BLaER1 (cell line): ENCODE data around the gene TNS1.

Source experiments
- H3K27ac ChIP-seq: shearing (Covaris generic); formaldehyde crosslinking; 2 replicates; pipeline ENCODE4 v1.8.1; 2022
- H3K27me3 ChIP-seq: shearing (Covaris generic); formaldehyde crosslinking; 2 replicates; pipeline ENCODE4 v1.8.1; 2022
- H3K36me3 ChIP-seq: shearing (Covaris generic); formaldehyde crosslinking; 2 replicates; pipeline ENCODE4 v1.8.1; 2022
- H3K4me1 ChIP-seq: shearing (Covaris generic); formaldehyde crosslinking; 2 replicates; pipeline ENCODE4 v1.8.1; 2022
- H3K4me2 ChIP-seq: shearing (Covaris generic); formaldehyde crosslinking; 2 replicates; pipeline ENCODE4 v1.8.1; 2022
- H3K4me3 ChIP-seq: shearing (Covaris generic); formaldehyde crosslinking; 2 replicates; pipeline ENCODE4 v1.8.1; 2022
- H3K9ac ChIP-seq: shearing (Covaris generic); formaldehyde crosslinking; 2 replicates; pipeline ENCODE4 v1.8.1; 2022
- H3K9me3 ChIP-seq: shearing (Covaris generic); formaldehyde crosslinking; 2 replicates; pipeline ENCODE4 v1.8.1; 2022
- H4K20me1 ChIP-seq: shearing (Covaris generic); formaldehyde crosslinking; 2 replicates; pipeline ENCODE4 v1.8.1; 2022
- Cebpa-rat ChIP-seq: shearing (Covaris generic); IDR thresholded peaks from 2 replicates; pipeline ENCODE4 v1.8.1; 2022

Gene TNS1

GRCh38 chr2:217955881-217956493 lies 46.8 kb downstream of the TNS1 start:
- no peak overlapping the region for H3K4me2 ChIP-seq
- no peaks in the 10 kb centered on the region for H3K27me3 ChIP-seq
- H3K9me3 ChIP-seq: no peaks in the 10 kb centered on the region
- peaks cover 85% of the 10 kb centered on the region for H3K36me3 ChIP-seq
- H3K4me3 ChIP-seq: no peak overlapping the region
- H4K20me1 ChIP-seq: peaks cover 84% of the 10 kb centered on the region
- H3K4me1 ChIP-seq: peaks cover 10% of the 10 kb centered on the region; the same call in 1 of the 2 replicates
- no peak overlapping the region for H3K27ac ChIP-seq
- no peak overlapping the region for H3K9ac ChIP-seq
- TF ChIP-seq Cebpa-rat: no peak

DNA sequence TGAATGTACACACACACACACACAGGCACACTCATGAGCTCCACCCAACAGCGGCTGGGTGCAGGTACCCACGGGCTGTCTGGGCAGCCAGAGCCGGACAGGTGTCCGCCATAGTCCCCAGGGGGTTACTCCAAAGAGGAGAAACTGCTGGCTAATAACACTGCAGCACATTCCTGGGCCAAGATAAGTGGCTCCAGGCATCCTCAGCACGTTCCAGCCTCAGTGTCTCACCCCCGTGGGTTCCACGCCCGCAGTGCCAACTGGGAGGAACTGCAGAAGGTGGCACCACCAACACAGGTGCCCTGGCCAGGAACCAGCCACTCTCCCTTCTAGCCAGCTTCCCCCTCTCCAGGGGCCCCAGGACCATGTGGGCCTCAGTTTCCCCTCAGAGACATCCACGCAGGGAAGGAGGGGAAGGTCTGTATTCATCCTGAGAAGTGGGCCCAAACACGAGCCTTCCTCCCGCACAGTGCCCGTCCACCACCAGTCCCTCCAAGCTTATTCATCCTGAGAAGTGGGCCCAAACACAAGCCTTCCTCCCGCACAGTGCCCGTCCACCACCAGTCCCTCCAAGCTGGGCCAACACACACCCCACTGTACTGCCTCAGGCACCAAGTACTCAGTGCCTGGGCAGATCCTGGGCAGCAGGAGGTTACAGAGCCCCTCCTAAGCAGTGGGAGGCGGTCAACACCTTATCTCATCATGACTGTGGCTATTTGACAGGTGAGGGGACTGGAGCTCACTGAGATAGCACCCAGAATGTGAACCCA lies 47.6 kb downstream of the TNS1 start:
- Histone ChIP-seq H3K36me3 (peaks cover 82% of the 10 kb centered on the region), H4K20me1 (peaks cover 84% of the 10 kb centered on the region), H3K27me3 (no peaks in the 10 kb centered on the region), H3K4me1 (peaks cover 10% of the 10 kb centered on the region; the same call in 1 of the 2 replicates), H3K4me3 (no peak overlapping the region), H3K27ac (no peak overlapping the region), H3K4me2 (no peak overlapping the region), H3K9ac (no peak overlapping the region), H3K9me3 (no peaks in the 10 kb centered on the region)
- TF ChIP-seq Cebpa-rat: no peak

DNA sequence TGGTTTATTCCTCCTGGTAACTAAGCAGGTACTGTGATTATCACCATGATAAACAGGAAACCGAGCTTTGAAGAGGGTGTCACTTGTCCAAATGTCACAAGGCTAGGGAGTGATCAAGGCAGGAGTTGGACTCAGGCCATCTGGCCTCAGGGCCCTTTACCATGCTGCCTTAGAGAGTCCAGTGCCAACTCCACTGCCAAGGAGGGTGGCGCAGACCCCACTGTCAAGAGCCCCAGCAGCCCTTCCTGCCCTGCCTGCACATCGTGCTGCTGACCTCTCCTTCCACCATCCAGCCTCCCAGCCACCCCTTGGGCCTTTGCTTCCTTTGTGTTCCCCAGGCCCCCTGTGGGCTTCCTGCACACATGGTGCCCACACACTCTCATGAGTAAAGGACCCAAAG lies 48.3 kb downstream of the TNS1 start:
- no peak for TF ChIP-seq Cebpa-rat
- Histone ChIP-seq H3K36me3 (peaks cover 79% of the 10 kb centered on the region), H3K4me1 (peaks cover 10% of the 10 kb centered on the region; the same call in 1 of the 2 replicates), H3K27me3 (no peaks in the 10 kb centered on the region), H3K9ac (no peak overlapping the region), H3K27ac (no peak overlapping the region), H3K4me3 (no peak overlapping the region), H3K9me3 (no peaks in the 10 kb centered on the region), H3K4me2 (no peak overlapping the region), H4K20me1 (peaks cover 88% of the 10 kb centered on the region)

- no peak overlapping the region for H3K27ac ChIP-seq
- no peaks in the 10 kb centered on the region for H3K27me3 ChIP-seq
- H3K4me2 ChIP-seq: no peak overlapping the region
- peaks cover 75% of the 10 kb centered on the region for H3K36me3 ChIP-seq
- peaks cover 91% of the 10 kb centered on the region for H4K20me1 ChIP-seq
- TF ChIP-seq Cebpa-rat: no peak
- no peak overlapping the region for H3K9ac ChIP-seq
- no peaks in the 10 kb centered on the region for H3K9me3 ChIP-seq
- peaks cover 11% of the 10 kb centered on the region; the same call in 1 of the 2 replicates for H3K4me1 ChIP-seq
- H3K4me3 ChIP-seq: no peak overlapping the region
Measured at GRCh38 chr2:217954051-217954450, 48.7 kb downstream of the TNS1 start.

GRCh38 chr2:217953531-217953932 lies 49.3 kb downstream of the TNS1 start:
- peaks cover 91% of the 10 kb centered on the region for H4K20me1 ChIP-seq
- H3K4me1 ChIP-seq: peaks cover 16% of the 10 kb centered on the region
- peaks cover 70% of the 10 kb centered on the region for H3K36me3 ChIP-seq
- TF ChIP-seq Cebpa-rat: no peak
- H3K27ac ChIP-seq: no peak overlapping the region
- no peak overlapping the region for H3K9ac ChIP-seq
- H3K4me2 ChIP-seq: no peak overlapping the region
- no peaks in the 10 kb centered on the region for H3K27me3 ChIP-seq
- no peak overlapping the region for H3K4me3 ChIP-seq
- H3K9me3 ChIP-seq: no peaks in the 10 kb centered on the region

DNA sequence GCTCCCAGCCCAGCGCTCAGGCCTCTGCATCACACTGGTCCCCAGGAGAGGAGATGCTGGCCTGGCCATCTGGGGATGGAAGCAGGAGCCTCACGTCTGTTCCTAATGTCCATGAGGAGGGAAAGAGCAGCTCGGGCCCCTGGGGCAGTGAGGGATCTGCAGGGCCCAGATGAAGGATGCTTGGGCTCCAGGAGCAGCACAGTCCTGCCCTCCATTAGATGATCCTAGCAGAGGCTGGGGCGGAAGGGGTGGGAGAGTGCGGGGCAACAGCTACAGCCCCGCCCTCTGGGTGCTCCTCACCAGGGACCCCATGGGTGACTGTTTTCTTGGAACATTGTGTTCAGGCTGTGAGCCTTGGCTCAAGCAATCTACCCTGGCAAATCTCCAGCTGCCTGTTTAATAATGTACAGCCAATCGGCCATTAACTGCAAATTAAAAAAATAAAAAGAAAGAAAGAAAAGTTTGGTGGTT lies 49.7 kb downstream of the TNS1 start:
- Histone ChIP-seq H3K27ac (no peak overlapping the region), H4K20me1 (peaks cover 91% of the 10 kb centered on the region), H3K36me3 (peaks cover 65% of the 10 kb centered on the region), H3K9ac (no peak overlapping the region), H3K4me3 (no peak overlapping the region), H3K27me3 (no peaks in the 10 kb centered on the region), H3K9me3 (no peaks in the 10 kb centered on the region), H3K4me1 (peaks cover 21% of the 10 kb centered on the region), H3K4me2 (no peak overlapping the region)
- no peak for TF ChIP-seq Cebpa-rat

GRCh38 chr2:217952409-217952808 lies 50.4 kb downstream of the TNS1 start:
- Histone ChIP-seq H3K9ac (no peak overlapping the region), H3K27me3 (no peaks in the 10 kb centered on the region), H3K4me3 (no peak overlapping the region), H3K4me2 (no peak overlapping the region), H3K4me1 (peaks cover 24% of the 10 kb centered on the region), H3K9me3 (no peaks in the 10 kb centered on the region), H3K27ac (no peak overlapping the region), H4K20me1 (peaks cover 97% of the 10 kb centered on the region), H3K36me3 (peaks cover 63% of the 10 kb centered on the region)
- TF ChIP-seq Cebpa-rat: no peak

GRCh38 chr2:217951521-217952247 lies 51.1 kb downstream of the TNS1 start:
- Histone ChIP-seq H4K20me1 (peaks cover 94% of the 10 kb centered on the region), H3K4me1 (peaks cover 24% of the 10 kb centered on the region), H3K4me2 (no peak overlapping the region), H3K4me3 (no peak overlapping the region), H3K27ac (no peak overlapping the region), H3K9ac (no peak overlapping the region), H3K27me3 (no peaks in the 10 kb centered on the region), H3K9me3 (no peaks in the 10 kb centered on the region), H3K36me3 (peaks cover 57% of the 10 kb centered on the region)
- no peak for TF ChIP-seq Cebpa-rat

DNA sequence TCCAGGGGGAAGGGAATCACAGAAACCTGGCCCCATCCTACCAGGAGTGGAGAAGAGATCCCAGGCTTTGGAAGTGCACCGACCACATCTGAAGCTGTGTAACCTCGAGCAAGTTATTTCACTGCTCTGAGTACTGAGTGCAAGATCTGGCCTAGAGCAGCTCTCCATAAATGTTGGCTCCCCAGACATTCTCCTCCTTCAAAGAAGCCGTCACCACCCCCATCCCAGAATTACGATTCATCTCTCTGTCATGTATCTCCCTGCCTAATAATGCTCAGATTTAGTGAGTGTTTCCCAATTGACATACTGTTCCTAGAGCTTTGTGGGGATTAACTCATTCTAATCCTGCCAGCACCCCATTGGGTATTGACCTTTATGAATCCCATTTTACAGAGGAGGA lies 51.7 kb downstream of the TNS1 start:
- Histone ChIP-seq H3K4me2 (no peak overlapping the region), H3K9ac (no peak overlapping the region), H3K4me3 (no peak overlapping the region), H3K27me3 (no peaks in the 10 kb centered on the region), H3K27ac (no peak overlapping the region), H3K36me3 (peaks cover 52% of the 10 kb centered on the region), H4K20me1 (peaks cover 95% of the 10 kb centered on the region), H3K9me3 (no peaks in the 10 kb centered on the region), H3K4me1 (peaks cover 24% of the 10 kb centered on the region)
- no peak for TF ChIP-seq Cebpa-rat
